ENCODE results near the gene TBC1D22A.

The TBC1D22A gene

GRCh38 chr22:46794491-46794890, 32.0 kb downstream of the TBC1D22A start:
- DNase-seq (ENCODE audit: low read depth, low spot score): no peak

GRCh38 chr22:46795140-46795539, 32.7 kb downstream of the TBC1D22A start:
- no peak for DNase-seq (ENCODE audit: low read depth, low spot score)

DNA sequence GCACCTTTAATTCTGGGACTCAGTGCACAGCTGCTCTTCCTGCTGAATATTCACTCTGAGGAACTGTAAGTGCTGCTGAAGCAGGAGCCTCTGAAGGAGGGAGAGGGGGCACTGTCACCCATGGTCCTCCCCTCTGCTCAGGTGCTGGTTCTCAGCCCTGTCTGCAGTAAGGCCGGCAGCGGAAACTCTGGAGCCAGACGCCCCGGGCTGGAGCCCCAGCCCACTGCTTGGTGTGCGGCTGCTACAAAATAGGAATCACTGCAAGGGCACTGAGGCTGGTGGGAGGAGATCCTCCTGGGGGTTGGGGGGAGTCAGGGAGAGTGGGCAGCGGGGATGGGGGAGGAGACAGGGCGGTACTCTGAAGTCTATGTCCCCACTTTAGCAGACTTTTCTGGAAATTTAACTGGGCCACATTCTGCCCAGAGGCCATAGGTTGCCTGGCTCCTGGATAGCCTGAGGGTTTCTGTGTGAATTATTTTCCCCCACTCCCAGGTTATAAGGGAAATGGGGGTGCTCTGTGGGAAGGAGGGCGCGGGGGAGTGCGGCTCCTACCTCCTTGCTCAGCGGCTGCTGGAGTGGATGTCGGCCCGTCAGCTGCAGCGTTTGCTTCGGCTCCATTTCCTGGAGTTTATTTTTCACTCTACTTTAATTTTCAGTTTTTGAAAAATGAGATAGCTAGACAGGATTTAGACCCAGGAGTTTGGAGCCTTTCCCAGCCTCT, 33.6 kb downstream of the TBC1D22A start:
- no peak for DNase-seq (ENCODE audit: low read depth, low spot score)

GRCh38 chr22:46796566-46797195, 34.2 kb downstream of the TBC1D22A start:
- no peak for DNase-seq (ENCODE audit: low read depth, low spot score)

- DNase-seq (ENCODE audit: low read depth, low spot score): no peak
These were observed 34.9 kb downstream of the TBC1D22A start for GRCh38 chr22:46797355-46797754.

DNA sequence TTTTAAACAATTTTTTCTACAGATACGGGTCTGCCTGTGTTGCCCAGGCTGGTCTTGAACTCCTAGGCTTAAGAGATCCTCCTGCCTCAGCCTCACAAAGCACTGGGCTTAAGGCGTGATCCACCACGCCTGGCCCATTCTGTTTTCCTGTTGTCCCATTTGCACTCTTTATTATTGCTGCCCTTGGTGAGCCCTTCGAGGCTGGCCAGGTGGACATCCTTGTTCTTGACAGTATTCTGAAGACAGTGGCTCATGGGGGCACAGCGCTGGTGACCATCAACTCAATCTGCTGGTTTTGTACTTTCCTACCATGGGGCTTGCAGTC, 35.6 kb downstream of the TBC1D22A start:
- DNase-seq (ENCODE audit: low read depth, low spot score): no peak

DNA sequence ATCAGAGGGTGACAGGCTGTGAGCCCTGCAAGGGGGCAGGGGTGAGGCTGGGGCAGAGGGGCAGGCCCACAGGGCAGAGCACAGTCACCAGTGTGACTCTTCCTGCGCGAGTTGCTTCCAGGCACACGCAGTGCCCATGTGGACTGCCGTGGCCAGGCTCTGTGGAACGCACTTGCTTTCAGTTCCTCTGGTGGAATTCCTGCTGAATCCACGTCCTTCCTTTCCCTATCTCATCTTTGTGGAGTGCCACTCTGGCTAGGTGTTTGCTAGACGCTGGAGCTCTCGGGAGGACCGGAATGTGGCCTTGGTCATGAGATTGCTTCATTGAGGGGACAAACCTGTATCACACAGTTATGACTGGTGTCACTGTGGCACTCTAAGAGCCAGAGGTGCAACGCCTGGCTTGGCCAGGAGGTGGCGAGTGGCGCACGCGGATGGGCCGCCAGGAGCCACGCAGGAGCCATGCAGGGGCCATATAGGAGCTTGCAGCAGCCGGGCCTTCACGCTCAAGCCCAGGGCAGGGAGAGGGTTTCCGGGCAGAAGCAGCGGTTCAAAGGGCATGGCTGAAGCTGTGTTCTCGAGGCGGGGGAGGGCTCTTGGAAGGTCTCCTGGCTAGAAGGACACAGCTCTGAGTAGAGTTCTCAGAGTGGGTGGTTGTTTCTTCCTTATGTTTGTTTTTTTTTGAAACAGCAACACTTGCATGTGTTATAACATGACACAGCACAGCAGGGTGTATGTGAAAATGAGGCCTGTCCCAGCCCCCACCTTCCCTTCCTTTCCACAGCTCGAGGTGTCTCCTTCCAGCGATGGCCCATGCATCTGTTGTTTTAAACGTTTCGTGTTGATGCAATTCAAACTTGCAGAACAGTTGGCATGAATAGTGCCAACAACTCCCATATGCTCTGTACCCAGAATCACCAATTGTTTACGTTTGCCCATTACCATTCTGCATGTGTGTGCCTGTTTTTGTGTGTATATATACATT, 36.2 kb downstream of the TBC1D22A start:
- DNase-seq (ENCODE audit: low read depth, low spot score): peak; percentile 45

- DNase-seq (ENCODE audit: low read depth, low spot score): no peak
These were observed 37.2 kb downstream of the TBC1D22A start for GRCh38 chr22:46799626-46800025.

- DNase-seq (ENCODE audit: low read depth, low spot score): no peak
These were observed 37.8 kb downstream of the TBC1D22A start for GRCh38 chr22:46800102-46800857.

GRCh38 chr22:46801331-46801811, 38.9 kb downstream of the TBC1D22A start:
- DNase-seq (ENCODE audit: low read depth, low spot score): no peak

GRCh38 chr22:46801826-46802607, 39.6 kb downstream of the TBC1D22A start:
- no peak for DNase-seq (ENCODE audit: low read depth, low spot score)

DNA sequence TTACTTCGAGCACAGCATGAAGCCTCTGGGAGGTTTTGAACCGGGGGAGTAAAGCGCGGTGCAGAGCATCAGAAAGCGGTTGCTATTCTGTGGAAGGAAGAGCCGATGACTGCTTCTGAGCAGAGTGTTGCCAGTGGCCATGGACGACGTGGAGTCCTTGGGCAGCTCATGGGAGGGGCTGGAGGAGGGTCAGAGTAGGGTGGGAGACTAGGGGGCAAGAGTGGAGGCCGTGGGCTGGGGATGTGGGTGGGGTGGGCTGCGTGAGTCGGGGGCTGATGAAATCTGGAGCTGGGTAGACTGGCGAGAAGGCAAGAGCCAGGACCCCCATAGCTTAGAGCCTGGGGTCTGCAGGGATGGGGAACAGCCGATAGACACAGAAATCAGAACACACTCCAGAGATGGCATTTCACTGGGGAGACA, 40.2 kb downstream of the TBC1D22A start:
- no peak for DNase-seq (ENCODE audit: low read depth, low spot score)

DNA sequence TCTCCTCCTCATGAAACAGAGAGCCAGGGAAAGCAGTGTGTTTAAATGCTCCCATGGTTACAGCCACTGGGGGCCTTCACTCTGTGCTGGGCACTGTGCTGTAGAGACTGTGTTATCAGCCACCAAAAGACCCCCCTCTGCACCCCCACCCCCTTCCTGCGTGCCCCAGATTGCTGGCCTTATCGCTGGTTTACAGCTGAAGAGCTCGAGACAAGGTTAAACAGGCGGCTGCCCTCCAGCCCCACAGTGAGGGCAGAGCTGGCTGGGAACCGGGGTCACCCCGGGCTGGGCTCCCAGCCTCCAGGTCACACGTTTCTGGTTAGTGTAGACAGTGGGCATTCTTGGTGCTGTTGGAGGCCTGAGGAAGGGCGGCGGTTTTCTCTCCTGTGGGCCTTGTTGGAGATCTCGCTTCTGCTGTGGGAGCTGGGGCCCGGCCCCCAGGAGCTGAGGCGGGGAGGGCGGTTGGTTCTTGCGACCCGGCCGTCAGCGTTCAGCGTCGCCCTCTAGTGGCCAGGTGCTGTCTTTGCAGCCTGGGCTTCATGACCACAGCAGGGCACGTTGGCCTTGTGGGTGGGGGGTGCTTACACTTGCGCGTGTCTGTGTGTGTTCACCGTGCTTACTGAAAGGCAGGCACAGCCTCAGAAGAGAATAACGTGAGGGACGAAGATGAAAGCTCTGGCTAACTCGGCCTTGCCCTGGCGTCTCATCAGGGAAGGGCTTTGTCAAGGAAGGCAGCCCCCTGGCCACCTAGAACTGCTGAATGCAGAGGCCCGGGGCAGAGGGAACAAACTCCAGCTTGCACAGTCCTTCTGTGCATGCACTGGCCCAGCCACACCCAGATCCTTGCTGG, 40.8 kb downstream of the TBC1D22A start:
- no peak for DNase-seq (ENCODE audit: low read depth, low spot score)

DNA sequence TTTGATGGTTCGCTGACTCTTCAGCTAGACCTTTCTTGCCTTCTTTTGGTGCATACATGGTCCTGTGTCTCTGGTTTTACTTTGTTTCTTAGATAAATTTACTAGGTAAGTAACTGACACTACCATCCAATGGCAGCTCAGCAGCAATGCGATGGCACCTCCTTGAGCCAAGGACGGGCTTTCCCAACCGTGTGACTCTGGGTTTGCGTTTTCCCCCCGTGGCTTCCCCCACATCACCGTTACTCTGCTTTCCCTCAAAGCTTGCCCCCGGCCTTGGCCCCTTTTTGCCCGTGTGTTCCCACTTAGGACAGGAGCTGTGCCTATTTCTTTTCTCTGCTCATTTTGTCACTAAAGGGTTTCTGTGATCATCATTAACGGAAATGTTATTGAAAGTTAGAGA, 41.5 kb downstream of the TBC1D22A start:
- DNase-seq (ENCODE audit: low read depth, low spot score): no peak

DNA sequence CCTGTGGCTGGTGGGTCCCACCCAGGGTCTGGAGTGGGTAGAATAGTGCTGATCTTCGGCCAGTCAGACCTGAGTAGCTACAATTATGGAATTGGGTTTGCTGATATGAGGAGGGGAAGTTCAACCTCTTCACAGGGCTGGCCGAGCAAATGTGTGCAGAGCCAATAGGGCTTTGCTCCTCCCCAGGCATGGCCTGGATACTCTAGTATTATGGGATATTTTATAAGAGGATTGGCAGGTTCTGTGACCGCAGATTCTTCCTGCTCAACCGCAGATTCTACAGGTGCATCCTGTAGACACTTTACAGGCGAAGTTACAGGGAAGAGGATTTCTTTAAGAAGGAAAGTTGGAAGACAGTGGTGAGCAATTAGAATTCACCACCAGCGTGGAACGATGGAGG, 44.3 kb downstream of the TBC1D22A start:
- DNase-seq (ENCODE audit: low read depth, low spot score): no peak

- no peak for DNase-seq (ENCODE audit: low read depth, low spot score)
These were observed 45.0 kb downstream of the TBC1D22A start for GRCh38 chr22:46807458-46807857.

DNA sequence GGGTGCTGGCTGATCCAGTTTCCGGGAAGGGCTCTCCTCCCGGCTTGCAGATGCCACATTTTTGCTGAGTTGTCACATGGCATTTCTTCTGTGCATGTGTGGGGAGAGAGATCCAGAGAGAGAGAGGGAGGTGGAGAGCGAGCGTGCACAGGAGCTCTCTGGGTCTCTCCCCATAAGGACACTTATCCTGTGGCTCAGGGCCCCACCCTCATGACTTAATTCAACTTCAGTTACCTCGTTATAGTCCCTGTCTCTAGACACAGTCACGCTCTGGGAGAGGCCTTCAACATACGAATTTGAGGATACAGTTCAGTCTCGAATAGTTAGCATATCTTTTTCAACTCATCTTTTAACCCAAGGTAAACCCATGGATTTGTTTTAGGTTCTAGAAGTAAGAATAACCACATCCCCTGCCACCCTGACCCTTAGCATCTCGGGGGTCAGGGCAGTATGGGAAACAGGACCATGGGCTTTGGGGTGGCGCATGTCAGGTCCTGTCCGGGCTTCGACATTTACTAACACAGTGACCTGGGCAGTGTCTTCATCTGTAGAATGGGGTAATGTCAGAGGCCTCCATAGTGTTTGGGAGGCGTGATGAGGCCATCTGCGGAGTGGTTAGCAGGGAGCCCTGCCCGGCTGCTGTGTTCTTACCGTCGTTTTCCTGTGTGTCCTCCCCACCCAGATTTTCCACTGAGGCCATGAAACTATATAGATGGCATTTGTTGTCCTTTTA, 46.9 kb downstream of the TBC1D22A start:
- no peak for DNase-seq (ENCODE audit: low read depth, low spot score)

- DNase-seq (ENCODE audit: low read depth, low spot score): no peak
These were observed 48.7 kb downstream of the TBC1D22A start for GRCh38 chr22:46810856-46811786.
